Neural cell (in vitro differentiated cells): ENCODE results near the gene ZNF785. TPM values are rescaled to one million over a fixed set of nuclear protein-coding genes. Genes with fewer than 3 reads are reported as not detected.

Experiments used
- H2AFZ ChIP-seq: fragments of 200-600, 300-800 bp; sonication (generic), shearing (Covaris generic); 2 replicates; pipeline ENCODE4 v1.6.0; 2014; ENCODE audit warnings: low read depth, mild to moderate bottlenecking, antibody characterized with exemption, low read length, moderate library complexity
- H3F3A ChIP-seq: fragments of 200-600 bp; shearing (Covaris generic); 2 replicates; pipeline ENCODE4 v1.6.1; 2016; ENCODE audit warnings: mild to moderate bottlenecking, moderate library complexity, mixed read lengths, antibody characterized with exemption, low read length; ENCODE audit not compliant: insufficient read depth, poor library complexity, severe bottlenecking
- H3K27ac ChIP-seq: fragments of 200-600, 300-800 bp; sonication (generic), shearing (Covaris generic); 2 replicates; pipeline ENCODE4 v1.5.1; 2014; ENCODE audit warnings: mild to moderate bottlenecking, low read length, moderate library complexity
- H3K27me3 ChIP-seq: fragments of 300-800, 200-600 bp; sonication (generic), shearing (Covaris generic); 2 replicates; pipeline ENCODE4 v1.6.0; 2014; ENCODE audit warnings: mild to moderate bottlenecking, low read depth, low read length, moderate library complexity; ENCODE audit not compliant: insufficient read depth
- H3K36me3 ChIP-seq: fragments of 300-800, 200-600 bp; sonication (generic), shearing (Covaris generic); 2 replicates; pipeline ENCODE4 v1.5.1; 2014; ENCODE audit warnings: mild to moderate bottlenecking, antibody characterized with exemption, low read length, moderate library complexity; ENCODE audit not compliant: insufficient read depth
- H3K4me2 ChIP-seq: fragments of 300-800, 200-600 bp; sonication (generic), shearing (Covaris generic); 2 replicates; pipeline ENCODE4 v1.6.0; 2014; ENCODE audit warnings: mild to moderate bottlenecking, low read length
- H3K4me3 ChIP-seq: fragments of 300-800, 200-600 bp; sonication (generic), shearing (Covaris generic); 2 replicates; pipeline ENCODE4 v1.5.1; 2014; ENCODE audit warnings: mild to moderate bottlenecking, low read length, moderate library complexity
- H3K79me2 ChIP-seq: fragments of 200-600 bp; shearing (Covaris generic); replicated peaks from 2 replicates; pipeline ENCODE4 v1.6.0; 2014; ENCODE audit warnings: mild to moderate bottlenecking, low read length, moderate library complexity; ENCODE audit not compliant: insufficient read depth
- H3K9ac ChIP-seq: fragments of 300-800, 200-600 bp; sonication (generic), shearing (Covaris generic); 2 replicates; pipeline ENCODE4 v1.6.1; 2016; ENCODE audit warnings: mild to moderate bottlenecking, low read length, mixed read lengths
- H3K9me2 ChIP-seq: fragments of 200-600 bp; shearing (Covaris generic); 2 replicates; pipeline ENCODE4 v1.6.1; 2016; ENCODE audit warnings: mild to moderate bottlenecking, low read length, mixed read lengths; ENCODE audit not compliant: insufficient read depth
- H3K9me3 ChIP-seq: fragments of 200-600, 300-800 bp; sonication (generic), shearing (Covaris generic); 2 replicates; pipeline ENCODE4 v1.6.1; 2016; ENCODE audit warnings: mild to moderate bottlenecking, mixed run types, low read length, moderate library complexity, mixed read lengths
- H4K20me1 ChIP-seq: fragments of 200-600 bp; shearing (Covaris generic); 2 replicates; pipeline ENCODE4 v1.6.1; 2016; ENCODE audit warnings: mild to moderate bottlenecking, mixed run types; ENCODE audit not compliant: insufficient read depth
- CTCF ChIP-seq: fragments of 450-650 bp; IDR thresholded peaks from 2 replicates; pipeline ENCODE4 v1.5.1; 2014; ENCODE audit warnings: antibody characterized with exemption, mild to moderate bottlenecking, moderate library complexity; ENCODE audit not compliant: poor library complexity, severe bottlenecking
- EP300 ChIP-seq: fragments of 450-650 bp; conservative IDR thresholded peaks from 2 replicates; pipeline ENCODE4 v1.6.1; 2014; ENCODE audit warnings: antibody characterized with exemption, mild to moderate bottlenecking, moderate library complexity; ENCODE audit not compliant: poor library complexity, severe bottlenecking
- EZH2 ChIP-seq: fragments of 200-600, 300-800 bp; shearing (Covaris generic), sonication (generic); IDR thresholded peaks from 2 replicates; pipeline ENCODE4 v1.6.1; 2014; ENCODE audit warnings: antibody characterized with exemption, low read length, borderline replicate concordance, mild to moderate bottlenecking; ENCODE audit not compliant: insufficient read depth, poor library complexity, severe bottlenecking
- MXI1 ChIP-seq: fragments of 450-650 bp; conservative IDR thresholded peaks from 2 replicates; pipeline ENCODE4 v1.6.1; 2014; ENCODE audit warnings: antibody characterized with exemption, mild to moderate bottlenecking; ENCODE audit not compliant: poor library complexity, severe bottlenecking
- POLR2AphosphoS5 ChIP-seq: IDR thresholded peaks from 2 replicates; pipeline ENCODE4 v1.6.1; 2012
- RAD21 ChIP-seq: fragments of 450-650 bp; conservative IDR thresholded peaks from 2 replicates; pipeline ENCODE4 v1.6.1; 2014; ENCODE audit warnings: antibody characterized with exemption, mild to moderate bottlenecking, moderate library complexity
- REST ChIP-seq: IDR thresholded peaks from 2 replicates; pipeline ENCODE4 v1.6.1; 2012; ENCODE audit warnings: borderline replicate concordance
- SMC3 ChIP-seq: fragments of 450-650 bp; conservative IDR thresholded peaks from 2 replicates; pipeline ENCODE4 v1.6.1; 2014; ENCODE audit warnings: antibody characterized with exemption, mild to moderate bottlenecking, moderate library complexity; ENCODE audit not compliant: poor library complexity
- TAF1 ChIP-seq: IDR thresholded peaks from 2 replicates; pipeline ENCODE4 v1.6.1; 2012; ENCODE audit warnings: low read depth
- polyA plus RNA-seq: library from polyadenylated mRNA; depleted of rRNA; stranded (reverse); fragments of >200 nt; gene quantifications from 2 replicates; pipeline ENCODE4 v1.2.3, GENCODE V29; 2014

The ZNF785 gene
- polyA plus RNA-seq, 1 donor from 2014 or later, result 26.4 TPM

DNA sequence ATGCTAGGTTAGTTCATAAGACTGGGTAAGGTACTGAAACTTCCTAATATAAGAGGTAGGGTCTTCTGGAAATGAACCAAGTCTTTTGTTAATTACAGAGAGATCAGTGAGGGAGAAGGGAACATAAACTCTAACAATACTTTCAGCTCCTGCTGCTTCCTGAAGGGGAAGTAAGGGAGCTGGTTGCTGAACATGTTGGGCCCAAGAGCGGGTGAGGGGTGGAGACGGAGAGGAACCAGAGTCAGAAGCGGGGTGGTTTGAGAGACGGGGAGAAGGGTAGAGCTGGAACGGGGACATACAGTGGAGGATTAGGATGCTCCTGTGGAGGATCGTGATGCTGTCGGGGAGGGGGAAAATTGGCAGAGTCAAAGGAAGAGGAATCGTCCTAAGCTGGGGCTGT lies 39.4 kb downstream of the ZNF785 start:
- Histone ChIP-seq H3K4me2 (no peak overlapping the region), H3K27ac (no peak overlapping the region), H3K27me3 (no peaks in the 10 kb centered on the region), H3K4me3 (no peak overlapping the region), H3K9me2 (no peaks in the 10 kb centered on the region), H3K9me3 (no peaks in the 10 kb centered on the region), H3K9ac (no peak overlapping the region), H2AFZ (no peak overlapping the region), H4K20me1 (no peaks in the 10 kb centered on the region), H3F3A (no peaks in the 10 kb centered on the region), H3K36me3 (no peaks in the 10 kb centered on the region), H3K79me2 (no peaks in the 10 kb centered on the region)
- TF ChIP-seq POLR2AphosphoS5 (no peak), SMC3 (no peak), CTCF (no peak), EZH2 (no peak), EP300 (no peak), TAF1 (no peak), RAD21 (no peak), MXI1 (no peak), REST (no peak)

GRCh38 chr16:30543067-30543466 lies 42.4 kb downstream of the ZNF785 start:
- H3K4me3 ChIP-seq, result no peak overlapping the region
- H3K79me2 ChIP-seq, result no peaks in the 10 kb centered on the region
- no peak overlapping the region for H3K4me2 ChIP-seq
- H3K9me3 ChIP-seq, result no peaks in the 10 kb centered on the region
- no peaks in the 10 kb centered on the region for H3K9me2 ChIP-seq
- H3K27ac ChIP-seq, result no peak overlapping the region
- H3F3A ChIP-seq, result no peaks in the 10 kb centered on the region
- H4K20me1 ChIP-seq, result no peaks in the 10 kb centered on the region
- no peak for TF ChIP-seq EP300
- no peak for TF ChIP-seq MXI1
- no peak for TF ChIP-seq SMC3
- no peak for TF ChIP-seq REST
- TF ChIP-seq RAD21, result no peak
- no peak for TF ChIP-seq CTCF
- no peak for TF ChIP-seq EZH2
- no peak for TF ChIP-seq POLR2AphosphoS5
- TF ChIP-seq TAF1, result no peak
- no peak overlapping the region for H2AFZ ChIP-seq
- no peaks in the 10 kb centered on the region for H3K27me3 ChIP-seq
- no peak overlapping the region for H3K9ac ChIP-seq
- no peaks in the 10 kb centered on the region for H3K36me3 ChIP-seq
